H1 (cell line): ENCODE data around the gene KCNH1. TPM values are rescaled to one million over a fixed set of nuclear protein-coding genes. Genes with fewer than 3 reads are reported as not detected.

Experiments
- TAF7 ChIP-seq: optimal IDR thresholded peaks from 2 replicates; pipeline ENCODE3; 2011; ENCODE audit warnings: low read depth, mild to moderate bottlenecking, inconsistent platforms, low read length, moderate library complexity, borderline replicate concordance
- polyA plus RNA-seq, 7 experiments: library from polyadenylated mRNA; depleted of rRNA in 3 of 7; stranded (reverse) in 5 of 7; unstranded in 2 of 7; fragments of >200 nt in 5 of 7; fragments of 200-250 nt in 2 of 7; gene quantifications; 1 replicate in 5 of 7; 2 replicates in 1 of 7; 4 replicates in 1 of 7; pipeline versions ENCODE4 v1.2.1 to v1.2.3, GENCODE V29; 2011 to 2013; ENCODE audit warnings: missing spikeins in 2 of 7, mixed read lengths in 2 of 7
- total RNA-seq: library from RNA; stranded (reverse); fragmentation: NEBNext Ultra II Directional; extraction: Animal tissue kit (Norgen Biotek cat#: 25700); gene quantifications from 2 replicates; pipeline ENCODE4 v1.2.1, GENCODE V29; 2021

Gene KCNH1
- total and polyA plus RNA-seq, 2 of the 8 experiments (the other 6 are each of a cell fraction or from before 2014, with no cell fraction given): 0.27 to 0.34 TPM

DNA sequence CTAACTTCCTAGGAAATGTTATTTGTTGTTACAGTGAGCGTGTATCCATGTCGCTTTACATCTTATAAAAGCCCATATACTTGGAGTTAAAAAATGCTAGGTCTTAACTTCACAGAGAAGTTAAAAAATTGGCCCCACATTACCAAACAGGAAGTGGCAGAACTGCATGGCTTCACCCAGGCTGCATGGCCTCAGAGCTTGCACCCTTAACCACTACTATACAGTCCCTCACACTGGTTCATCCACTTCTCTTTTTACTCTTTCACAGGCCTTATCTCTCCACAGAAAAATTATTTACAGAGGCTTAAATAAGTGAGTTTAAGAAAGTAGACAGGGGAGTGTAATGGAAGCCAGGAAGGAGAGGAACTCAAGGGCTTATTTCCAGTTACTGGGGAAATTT lies 402.8 kb downstream of the KCNH1 start (continued):
- TF ChIP-seq TAF7: no peak
